RCC 7860 (cell line): ENCODE measurements around the gene ZPBP.
"Not testable (repeated sequence)": the region's sequence is repeated elsewhere in the genome, so short reads cannot be mapped to it uniquely, and the experiment has no call there.

ENCODE experiments used
- DNase-seq: peaks from one replicate; pipeline ENCODE4 v3.0.0-alpha.2; 2015; ENCODE audit warnings: low spot score
- FAIRE-seq: peaks from 2 replicates; lab custom pipeline; 2012; peaks lifted over from hg19 to GRCh38; lab: Jason Lieb, UNC

ZPBP gene

GRCh38 chr7:50047716-50048115, 45.3 kb downstream of the ZPBP start:
- FAIRE-seq: no peak
- DNase-seq: no peak

- FAIRE-seq, DNase-seq: not testable (repeated sequence)
Observed at GRCh38 chr7:50041165-50041564, 51.9 kb downstream of the ZPBP start.

- FAIRE-seq (no peak), DNase-seq (no peak)
Observed at GRCh38 chr7:50037086-50037485, 56.0 kb downstream of the ZPBP start.

GRCh38 chr7:50022991-50023390, 70.1 kb downstream of the ZPBP start:
- FAIRE-seq: no peak

GRCh38 chr7:50022451-50022850, 70.6 kb downstream of the ZPBP start:
- no peak for FAIRE-seq

More at GRCh38 chr7:50022991-50023390, 70.1 kb downstream of the ZPBP start:
- no peak for DNase-seq

GRCh38 chr7:49995681-49996080, 97.4 kb downstream of the ZPBP start:
- FAIRE-seq (no peak), DNase-seq (no peak)

More at GRCh38 chr7:50022451-50022850, 70.6 kb downstream of the ZPBP start:
- DNase-seq: no peak

GRCh38 chr7:49986191-49986590, 106.9 kb downstream of the ZPBP start:
- FAIRE-seq (no peak), DNase-seq (no peak)

- DNase-seq (no peak), FAIRE-seq (no peak)
Observed at GRCh38 chr7:49980465-49980864, 112.6 kb downstream of the ZPBP start.

- DNase-seq (no peak), FAIRE-seq (no peak)
Observed at GRCh38 chr7:49976238-49976637, 116.8 kb downstream of the ZPBP start.

- no peak for FAIRE-seq
Observed at GRCh38 chr7:49974035-49974434, 119.0 kb downstream of the ZPBP start.

GRCh38 chr7:49937608-49938007, 155.4 kb downstream of the ZPBP start:
- no peak for FAIRE-seq
- DNase-seq: no peak

More at GRCh38 chr7:49974035-49974434, 119.0 kb downstream of the ZPBP start:
- no peak for DNase-seq

- DNase-seq (no peak), FAIRE-seq (no peak)
Observed at GRCh38 chr7:49931627-49932026, 161.4 kb downstream of the ZPBP start.

- FAIRE-seq: no peak
- DNase-seq: no peak
Observed at GRCh38 chr7:49928787-49929186, 164.3 kb downstream of the ZPBP start.

GRCh38 chr7:49927631-49928030, 165.4 kb downstream of the ZPBP start:
- no peak for DNase-seq
- no peak for FAIRE-seq

GRCh38 chr7:49926720-49927119, 166.3 kb downstream of the ZPBP start:
- FAIRE-seq (no peak), DNase-seq (no peak)

- DNase-seq: no peak
Observed at GRCh38 chr7:49911909-49912308, 181.1 kb downstream of the ZPBP start.

GRCh38 chr7:49894543-49894942, 198.5 kb downstream of the ZPBP start:
- DNase-seq: no peak
- FAIRE-seq: no peak

More at GRCh38 chr7:49911909-49912308, 181.1 kb downstream of the ZPBP start:
- FAIRE-seq: no peak

- FAIRE-seq: no peak
- no peak for DNase-seq
Observed at GRCh38 chr7:49893131-49893530, 199.9 kb downstream of the ZPBP start.

GRCh38 chr7:49892481-49892880, 200.6 kb downstream of the ZPBP start:
- DNase-seq: no peak
- no peak for FAIRE-seq
